GM21367 (cell line): ENCODE data around the gene RNU5B-1.
"Not testable (repeated sequence)": the region's sequence is repeated elsewhere in the genome, so short reads cannot be mapped to it uniquely, and the experiment has no call there.

ENCODE experiments used
- ATAC-seq: cut with Tn5 transposase; IDR thresholded peaks from one replicate; pipeline ENCODE4 v1.9.1; 2021; ENCODE audit not compliant: unreplicated experiment

The RNU5B-1 gene

DNA sequence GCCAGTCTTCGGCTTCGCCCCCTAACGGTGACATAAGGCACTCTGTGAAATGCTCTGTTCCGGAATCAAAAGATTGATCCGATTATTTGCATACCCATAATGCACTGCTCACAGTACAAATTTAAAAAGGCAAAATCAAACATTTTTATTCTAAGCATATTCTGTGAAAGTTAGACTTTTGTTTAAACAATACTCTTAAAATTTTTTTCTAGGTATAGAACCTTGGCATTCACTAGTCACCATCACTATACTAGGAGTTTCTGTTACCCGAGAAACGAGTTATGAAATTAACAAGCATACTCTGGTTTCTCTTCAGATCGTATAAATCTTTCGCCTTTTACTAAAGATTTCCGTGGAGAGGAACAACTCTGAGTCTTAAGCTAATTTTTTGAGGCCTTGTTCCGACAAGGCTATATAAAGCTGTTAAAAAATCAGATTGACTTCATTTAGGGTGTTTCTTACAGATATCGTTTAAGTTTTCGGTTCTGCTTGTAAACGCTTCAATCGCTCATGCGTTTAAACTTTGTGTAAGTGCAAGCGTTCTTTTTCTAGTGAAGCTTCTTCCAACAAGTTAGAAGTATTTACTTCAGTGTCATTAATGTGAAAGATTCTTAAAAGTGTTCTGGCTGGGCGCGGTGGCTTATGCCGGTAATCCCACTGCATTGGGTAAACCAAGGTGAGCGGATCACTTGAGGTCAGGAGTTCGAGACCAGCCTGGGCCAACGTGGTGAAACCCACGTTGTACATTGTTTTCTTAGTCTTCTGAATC is at the start of gene RNU5B-1:
Gene RNU5B-1 (plus strand): TSS at position 297 of the 769 bp plus-strand sequence.
- peak; percentile 54 for ATAC-seq

DNA sequence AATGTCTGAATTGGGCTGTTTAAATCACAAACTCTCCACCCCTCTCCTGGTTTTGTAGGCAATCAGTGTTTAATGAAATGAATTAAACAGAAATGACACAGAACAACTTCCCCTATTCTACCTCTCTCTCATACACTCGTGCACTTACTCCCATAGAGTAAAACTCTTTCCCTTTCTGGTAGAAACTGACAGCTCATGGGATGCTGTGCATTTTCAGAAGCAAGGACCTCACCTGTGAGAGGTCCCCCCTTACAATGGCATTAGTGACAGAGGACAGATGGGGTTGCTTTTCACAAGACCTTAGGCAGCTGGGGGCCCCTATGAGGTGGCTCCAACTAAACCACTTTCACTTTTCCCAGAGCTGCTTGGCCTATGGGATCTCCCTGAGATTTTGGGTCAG is 49.7 kb upstream of the RNU5B-1 start:
- no peak for ATAC-seq

DNA sequence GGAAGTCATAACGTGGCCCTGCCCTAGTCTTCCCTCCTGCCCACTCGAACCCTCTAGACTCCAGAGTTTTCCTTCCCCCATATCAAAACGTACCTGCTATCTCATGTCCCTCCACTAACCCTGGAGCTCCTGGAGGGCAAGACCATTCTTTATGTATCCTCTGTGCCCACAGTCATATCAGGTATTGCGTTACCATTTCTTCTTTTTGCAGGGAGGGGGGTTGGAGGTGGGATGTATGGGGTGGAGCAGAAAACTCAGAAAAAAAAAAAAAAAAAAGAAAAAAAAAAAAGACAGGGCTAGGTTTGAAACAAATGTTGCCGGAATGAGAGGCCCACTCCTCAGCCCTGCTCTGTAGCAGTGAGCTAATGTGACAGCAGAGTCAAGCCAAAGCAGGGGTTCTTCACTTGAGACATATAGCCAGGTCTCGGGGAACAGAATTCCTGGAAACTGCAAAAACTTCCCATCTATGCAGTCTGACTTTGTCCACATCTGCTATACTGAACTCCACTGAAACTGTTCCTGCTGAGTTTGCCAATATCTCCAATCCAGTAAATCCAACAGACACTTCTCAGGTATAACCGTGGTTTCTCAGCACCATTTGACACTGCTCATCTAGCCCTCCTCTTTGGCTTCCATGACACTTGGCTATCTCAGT is 48.9 kb upstream of the RNU5B-1 start:
- no peak for ATAC-seq

DNA sequence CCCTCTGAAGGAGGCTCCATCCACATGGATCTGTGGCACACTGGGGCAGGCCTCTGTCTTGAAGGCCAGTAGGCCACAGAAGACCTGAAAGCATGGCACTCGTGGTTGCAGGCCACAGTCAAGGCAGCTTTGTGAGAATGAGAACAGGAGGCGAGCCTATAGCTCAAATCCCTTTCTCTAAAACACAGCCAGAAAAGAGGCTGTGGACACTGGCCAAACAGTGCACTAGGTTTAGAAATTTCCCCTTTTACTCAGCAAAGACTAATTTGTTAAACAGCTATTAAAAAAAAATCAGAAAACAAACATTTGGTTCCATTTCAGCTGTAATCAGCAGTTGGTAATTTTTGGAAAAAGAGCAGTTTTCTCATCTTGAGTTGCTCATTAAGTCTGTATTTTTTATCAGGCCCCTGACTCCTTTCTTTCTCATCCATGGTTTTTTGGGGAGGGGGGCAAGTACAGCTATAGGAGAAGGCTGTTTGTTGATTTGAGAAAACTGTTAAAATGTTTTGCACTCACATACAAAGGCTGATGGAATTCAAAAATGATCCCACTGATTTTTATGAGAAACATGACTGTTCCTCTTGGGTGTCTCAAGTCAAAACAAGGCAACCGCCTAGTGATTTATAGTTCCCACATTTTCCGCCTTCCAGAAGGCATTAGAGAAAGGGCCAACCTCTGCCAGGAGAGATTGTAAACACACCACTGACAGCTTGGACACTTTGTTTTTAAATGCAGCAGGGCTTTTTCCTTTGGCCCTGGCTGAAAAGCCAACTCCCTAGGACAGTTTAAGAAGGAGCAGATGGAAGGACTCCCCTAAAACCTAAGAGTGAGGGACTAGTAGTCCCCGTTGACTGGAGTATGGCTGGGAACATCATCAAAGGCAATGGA is 45.9 kb upstream of the RNU5B-1 start:
- no peak for ATAC-seq

DNA sequence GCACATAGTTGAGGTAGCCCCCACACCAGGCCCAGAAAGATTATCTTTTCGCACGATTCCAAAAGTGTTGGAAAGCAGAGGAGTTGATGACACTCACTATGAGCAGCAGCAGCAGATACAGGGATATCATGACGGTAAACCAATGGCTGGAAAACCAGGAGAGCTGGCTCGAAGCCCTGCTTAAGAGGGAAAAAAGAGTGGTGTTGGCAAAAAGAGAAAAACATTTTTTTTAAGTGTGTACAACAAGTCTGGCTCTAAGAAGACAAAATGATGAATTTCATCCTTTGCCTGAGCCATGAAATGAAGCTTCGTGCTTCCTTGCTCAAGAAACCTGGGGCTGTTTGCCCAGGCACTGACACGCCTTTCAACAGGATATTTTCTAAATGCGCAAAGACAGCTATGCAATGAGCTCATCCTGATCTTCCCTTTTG is 45.1 kb upstream of the RNU5B-1 start:
- no peak for ATAC-seq

DNA sequence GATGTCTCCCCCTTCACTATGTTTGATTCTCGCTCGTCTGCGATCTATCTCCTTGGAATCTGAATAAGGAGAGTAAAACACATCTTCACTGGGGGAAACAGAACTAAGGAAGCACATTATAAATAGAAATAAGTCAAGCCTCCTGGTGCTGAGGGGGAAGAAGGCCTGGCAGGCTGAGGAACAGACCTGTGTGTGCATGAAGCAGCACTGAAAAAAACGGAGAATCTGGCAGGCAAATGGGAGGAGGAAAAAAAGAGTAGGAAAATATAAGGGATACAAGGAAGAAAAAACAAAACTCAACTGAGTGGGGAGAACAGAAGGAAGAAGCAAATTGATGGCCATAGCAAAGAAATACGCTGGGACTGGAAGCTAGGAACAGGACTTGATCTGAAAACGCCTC is 43.5 kb upstream of the RNU5B-1 start:
- no peak for ATAC-seq

DNA sequence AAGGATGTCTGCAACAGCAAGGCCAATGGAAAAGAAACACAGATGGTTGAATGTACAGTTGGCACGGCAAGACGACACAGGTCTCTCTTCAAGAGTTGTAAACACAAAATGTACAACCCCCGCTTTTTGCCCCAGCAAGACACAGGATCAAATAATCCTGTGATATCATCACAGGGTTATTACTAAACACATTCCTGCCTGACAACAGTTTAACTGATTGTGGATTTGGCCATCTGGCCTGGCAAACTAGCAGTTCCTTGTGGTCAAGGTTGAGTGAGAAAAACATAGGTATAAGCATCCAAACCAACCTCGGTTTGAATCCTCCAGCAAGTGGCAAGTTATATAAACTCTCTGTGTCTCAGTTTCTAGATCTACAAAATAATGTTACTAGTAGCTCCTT is 41.2 kb upstream of the RNU5B-1 start:
- no peak for ATAC-seq

DNA sequence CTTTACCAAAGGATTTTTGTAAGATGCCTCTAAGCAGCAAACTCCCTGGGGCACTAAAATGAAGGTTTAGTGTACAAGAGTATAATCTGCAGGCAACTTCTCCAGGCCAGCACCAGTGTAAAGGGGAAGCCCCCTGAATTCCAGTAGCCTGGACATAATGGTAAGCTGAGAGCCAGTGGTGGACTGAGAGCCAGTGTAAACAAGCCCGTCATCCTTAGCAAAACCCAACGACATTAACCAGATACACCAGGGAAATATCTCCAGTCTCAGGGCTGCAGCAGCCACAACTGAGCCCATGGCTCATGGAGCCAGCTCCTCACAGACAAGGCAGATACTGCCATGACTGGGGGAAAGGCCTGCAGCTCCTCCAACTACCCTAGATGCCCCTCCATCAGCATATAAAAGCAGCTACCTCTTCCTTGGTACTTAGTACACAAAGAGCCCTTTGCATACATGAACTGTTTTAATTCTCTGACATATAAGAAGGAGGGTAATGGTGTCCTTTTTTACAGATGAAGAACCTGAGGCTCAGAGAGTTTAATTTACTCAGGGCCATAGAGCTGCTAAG is 39.5 kb upstream of the RNU5B-1 start:
- no peak for ATAC-seq

DNA sequence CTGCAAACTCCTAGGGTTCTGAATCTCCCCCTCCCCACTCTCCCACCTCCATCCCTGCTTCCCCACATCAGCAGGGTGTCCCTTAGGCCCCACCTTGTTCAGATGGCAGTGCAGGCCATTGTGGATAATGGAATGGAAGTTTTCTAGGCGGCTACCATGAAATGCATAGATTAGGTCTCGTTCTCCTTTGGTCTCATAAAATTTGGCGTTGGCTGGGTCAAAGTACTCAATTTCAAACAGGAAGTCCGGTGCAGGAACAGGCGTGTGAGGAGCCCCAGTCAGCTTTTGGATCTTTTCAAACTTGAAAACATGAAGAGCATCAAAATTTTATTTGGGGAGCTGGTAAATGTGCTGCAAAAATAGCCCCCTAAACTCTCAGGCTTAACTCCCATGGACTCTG is 38.0 kb upstream of the RNU5B-1 start:
- ATAC-seq: no peak

DNA sequence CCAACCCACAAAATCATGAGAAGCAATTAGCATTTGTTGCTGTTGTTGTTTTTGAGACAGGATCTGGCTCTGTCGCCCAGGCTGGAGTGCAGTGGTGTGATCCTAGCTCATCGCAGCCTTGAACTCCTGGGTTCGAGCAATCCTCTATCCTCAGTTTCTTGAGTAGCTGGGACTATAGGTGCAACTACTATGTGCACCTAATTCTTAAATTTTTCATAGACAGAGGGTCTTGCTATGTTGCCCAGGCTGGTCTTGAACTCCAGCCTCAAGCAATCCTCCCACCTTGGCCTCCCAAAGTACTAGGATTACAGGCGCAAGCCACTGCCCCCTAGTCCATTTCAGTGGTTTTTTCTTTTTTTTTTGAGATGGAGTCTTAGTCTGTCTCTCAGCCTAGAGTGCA is 36.1 kb upstream of the RNU5B-1 start:
- ATAC-seq: no peak

DNA sequence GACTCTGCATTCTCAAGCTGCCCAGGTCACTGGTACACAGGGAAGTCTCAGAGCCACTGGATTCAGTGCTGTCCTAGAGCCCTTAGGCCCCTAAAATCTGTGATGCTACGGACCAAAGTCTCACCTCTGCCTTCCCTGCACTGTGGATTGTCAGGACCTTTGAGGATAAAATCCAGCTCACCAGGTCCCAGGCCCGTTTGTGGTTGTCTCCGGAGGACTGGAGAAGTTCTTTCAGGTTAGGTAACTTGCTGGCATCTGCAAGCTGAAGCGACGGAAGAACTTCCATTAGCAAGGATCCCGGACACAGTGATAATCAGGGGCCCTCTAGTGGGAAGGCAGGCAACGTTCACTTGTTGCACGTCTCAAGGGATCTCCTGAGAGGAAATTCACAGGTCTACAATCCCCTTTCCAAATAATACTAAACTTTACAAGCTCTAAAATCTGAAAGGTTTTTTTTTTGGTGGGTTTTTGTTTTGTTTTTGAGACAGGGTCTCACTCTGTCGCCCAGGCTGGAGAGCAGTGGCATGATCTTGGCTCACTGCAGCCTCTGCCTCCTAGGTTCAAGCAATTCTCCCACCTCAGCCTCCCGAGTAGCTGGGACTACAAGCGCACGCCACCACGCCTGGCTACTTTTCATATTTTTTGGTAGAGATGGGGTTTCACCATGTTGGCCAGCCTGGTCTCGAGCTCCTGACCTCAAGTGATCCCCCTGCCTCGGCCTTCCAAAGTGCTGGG is 33.5 kb upstream of the RNU5B-1 start:
- ATAC-seq: not testable (repeated sequence)

DNA sequence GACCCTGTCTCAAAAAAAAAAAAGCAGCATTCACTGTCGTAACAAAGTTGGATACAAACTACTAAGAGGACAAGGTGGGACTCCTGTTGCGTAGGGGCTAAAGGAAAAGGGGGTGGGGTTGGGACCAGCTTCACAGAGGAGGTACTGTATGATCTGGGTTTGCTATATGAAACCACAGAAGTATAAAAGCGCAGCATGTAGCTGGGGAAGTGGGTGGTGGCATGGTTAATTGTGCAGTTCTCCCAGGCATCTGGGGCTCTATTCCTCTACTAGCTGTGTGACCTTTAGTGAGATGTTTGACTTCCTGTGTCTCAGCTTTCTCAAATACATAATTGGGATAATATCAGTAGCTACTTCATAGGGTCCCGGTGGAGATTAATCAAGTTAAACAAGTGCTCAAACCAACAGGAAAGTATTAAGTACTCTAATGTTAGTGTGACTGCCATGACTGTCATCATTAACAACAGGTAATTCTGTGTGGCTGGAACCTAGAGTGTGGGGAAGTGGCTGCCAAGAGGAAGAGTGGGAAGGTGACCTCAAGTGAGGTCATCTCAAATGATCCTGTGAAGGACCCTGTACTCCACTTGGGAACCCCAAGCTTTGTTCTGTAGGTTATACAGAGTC is 29.3 kb upstream of the RNU5B-1 start:
- no peak for ATAC-seq

DNA sequence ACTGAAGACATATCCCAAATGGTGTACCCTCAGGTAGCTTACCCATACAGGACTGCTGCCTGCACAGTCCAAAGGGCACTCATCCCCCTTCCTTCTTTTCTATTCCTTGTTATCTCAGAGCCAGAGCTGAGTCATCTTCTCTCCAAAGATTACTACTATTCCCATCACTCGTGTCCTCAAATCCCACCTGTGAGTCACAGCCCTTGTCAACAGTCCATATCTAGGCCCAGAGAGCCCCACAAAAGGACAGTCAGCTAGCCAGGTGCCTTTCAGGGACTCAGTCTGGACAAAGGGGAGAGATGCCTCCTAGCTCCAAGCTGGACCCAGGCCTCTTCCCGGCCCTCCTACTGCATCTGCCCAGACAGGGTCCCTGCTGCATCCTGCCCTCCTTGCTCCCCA is 28.8 kb upstream of the RNU5B-1 start:
- ATAC-seq: no peak

DNA sequence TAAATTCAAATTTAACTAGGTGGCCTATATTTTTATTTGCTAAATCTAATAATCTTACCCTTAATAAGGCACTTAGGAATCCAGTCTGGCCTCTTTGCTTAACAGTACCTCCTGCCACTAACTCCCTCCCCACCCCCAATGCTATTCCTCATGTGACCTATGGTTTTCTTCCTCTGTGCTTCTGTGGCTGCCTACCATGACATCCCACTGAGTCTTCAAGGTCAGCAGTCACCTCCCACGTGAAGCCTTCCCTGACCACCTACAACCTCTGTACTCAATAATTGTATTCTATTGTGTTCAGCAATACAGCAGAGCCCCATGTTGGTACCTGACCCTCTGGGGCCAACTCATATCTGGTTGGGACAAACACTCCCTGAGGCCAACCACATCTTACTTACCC is 27.5 kb upstream of the RNU5B-1 start:
- no peak for ATAC-seq

DNA sequence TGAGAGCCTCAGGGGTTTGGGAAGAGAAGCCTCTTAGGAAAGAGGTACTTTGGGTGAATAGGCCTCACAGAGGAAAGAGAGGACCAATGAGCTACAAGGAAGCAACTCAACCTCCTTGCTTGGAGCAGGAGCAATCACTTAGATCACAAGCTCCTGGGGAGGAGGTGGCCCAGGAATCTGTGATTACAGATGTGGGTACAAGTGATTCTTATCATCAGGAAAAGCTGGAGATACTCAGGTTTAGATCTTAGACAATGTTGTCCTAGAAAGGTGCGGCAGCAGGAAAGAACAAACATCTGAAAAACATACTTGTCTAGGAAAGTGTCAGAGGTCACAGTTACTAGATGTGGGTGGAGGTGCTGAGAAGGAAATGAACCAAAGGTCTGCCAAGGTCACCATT is 26.0 kb upstream of the RNU5B-1 start:
- ATAC-seq: no peak

DNA sequence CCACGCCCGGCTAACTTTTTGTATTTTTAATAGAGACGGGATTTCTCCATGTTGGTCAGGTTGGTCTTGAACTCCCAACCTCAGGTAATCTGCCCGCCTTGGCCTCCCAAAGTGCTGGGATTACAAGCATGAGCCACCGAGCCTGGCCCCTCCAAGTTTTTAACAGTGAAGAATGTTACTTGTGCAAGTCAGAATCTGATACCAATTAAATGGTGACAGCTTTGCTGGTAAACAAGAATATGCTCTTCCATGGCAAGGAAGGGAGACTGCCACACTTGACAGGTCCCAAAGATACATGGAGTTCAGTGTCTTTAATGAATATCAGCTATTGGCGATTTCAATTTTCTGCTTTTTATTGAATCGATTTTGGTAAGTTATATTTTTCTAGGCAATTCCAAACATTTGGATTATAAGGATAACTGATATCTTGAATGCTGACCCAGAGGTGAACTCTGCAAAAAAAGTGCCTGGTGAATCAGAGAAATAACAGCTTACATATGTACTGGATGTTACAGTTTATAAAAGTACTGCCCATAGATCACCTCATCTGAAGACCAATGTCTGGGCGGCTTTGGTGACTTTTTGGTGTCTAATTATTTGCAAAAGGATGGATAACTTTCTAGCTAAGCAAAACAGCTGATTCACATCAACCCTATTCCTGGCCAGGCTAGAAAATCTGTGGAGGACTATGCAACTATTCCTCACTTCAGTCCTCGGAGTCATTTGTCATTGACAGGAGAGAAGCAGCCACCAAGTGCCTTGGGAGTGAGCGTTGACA is 19.0 kb upstream of the RNU5B-1 start:
- no peak for ATAC-seq

DNA sequence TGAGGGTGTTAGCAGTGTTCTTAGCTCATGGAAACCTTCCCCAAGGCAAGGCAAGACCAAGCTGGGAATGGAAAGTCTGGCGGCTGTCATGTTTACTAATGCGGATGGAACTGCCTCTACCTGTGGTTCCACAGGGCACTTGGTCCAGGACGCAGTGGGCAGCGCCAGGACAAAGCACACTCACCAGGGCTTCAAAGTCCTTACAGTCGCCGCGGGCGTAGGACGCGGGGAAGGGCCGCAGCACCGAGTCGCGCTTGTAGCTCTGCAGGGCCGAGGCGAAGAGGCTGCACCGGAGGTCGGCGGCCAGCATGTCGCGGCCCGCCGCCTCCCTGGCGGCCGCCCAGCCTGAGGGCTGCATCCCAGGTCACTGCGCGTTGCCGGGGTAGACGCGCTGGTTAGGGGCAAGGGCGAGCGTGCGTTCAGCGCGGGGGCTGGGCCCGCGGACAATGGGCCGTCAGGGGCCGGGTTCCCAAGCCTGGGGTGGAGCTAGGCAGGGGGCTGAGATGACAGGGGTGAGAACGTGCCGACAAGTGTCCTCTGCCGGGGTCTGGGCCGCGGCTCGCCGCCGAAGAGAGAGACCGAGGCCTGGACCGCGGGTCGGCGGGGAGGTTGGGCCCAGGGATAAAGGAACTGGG is 18.3 kb upstream of the RNU5B-1 start:
- ATAC-seq: peak; percentile 30

DNA sequence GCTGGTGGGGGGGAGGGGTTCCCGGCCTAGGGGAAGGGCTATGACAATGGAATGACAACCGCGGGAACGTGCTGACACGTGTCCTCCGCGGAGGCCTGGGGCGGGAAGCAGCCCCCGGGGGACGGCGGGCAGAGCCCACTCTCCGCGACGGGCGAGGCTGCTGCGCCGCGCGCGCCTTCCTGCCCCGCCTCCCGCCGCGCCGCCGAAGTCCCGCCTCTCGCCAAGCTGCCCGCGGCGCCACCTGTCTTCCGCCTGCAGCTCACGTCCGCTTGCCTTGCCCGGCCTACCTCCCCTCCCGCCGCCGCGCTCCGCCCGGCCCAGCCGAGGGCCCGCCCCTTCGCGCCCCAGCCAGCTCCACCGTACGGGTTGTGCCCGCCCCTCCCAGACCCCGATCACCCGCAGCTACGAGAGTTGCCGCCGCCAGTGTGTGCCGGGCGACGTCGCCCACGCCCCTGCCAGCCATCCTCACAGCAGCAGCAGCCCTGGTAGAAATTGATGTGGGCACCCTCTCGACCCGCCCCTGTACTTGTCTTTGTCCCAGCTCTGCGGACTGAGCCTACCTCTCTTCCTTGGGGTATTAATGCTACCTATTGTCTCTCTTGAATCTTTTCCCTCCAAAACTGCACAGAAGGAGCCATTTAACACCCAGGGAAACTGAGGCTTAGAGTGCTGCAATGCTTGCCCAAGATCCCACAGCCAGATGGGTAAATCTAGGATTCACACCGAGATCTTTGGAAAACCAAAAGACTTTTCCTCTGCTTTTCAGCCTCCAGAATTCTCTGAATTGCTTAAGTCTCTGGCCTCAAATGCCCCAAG is 17.6 kb upstream of the RNU5B-1 start, which contains the start of gene PARP16:
Gene PARP16 (minus strand): TSS at position 180 of the 816 bp plus-strand sequence. CDS start 457 bp downstream, outside the sequence.
- peak; percentile 87 for ATAC-seq
